NCI-H526 (cell line): ENCODE results near the gene CHRNB2.

Experiments
- DNase-seq, 2 experiments: peaks; one replicate each; lab custom pipeline; 2025; lab: John Stamatoyannopoulos, UW

The CHRNB2 gene

DNA sequence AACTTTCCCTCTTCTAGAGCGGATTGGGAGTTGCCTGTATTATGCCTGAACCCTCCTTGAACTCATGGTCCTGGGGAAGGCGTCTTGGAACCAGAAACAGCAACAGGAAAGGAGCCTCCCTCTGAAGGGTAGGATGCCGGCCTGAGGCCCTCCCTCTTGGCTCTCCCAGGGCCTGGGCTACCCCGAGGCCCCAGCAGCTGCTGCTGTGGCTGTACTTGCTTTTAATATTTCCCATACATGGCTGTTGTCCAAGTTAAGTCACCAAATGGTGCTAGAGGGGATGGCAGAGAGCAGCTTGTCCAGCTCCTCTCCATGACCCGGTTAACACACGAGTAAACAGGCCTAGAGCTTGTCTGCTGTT lies 10.5 kb downstream of the CHRNB2 start:
- DNase-seq, result no peak

DNA sequence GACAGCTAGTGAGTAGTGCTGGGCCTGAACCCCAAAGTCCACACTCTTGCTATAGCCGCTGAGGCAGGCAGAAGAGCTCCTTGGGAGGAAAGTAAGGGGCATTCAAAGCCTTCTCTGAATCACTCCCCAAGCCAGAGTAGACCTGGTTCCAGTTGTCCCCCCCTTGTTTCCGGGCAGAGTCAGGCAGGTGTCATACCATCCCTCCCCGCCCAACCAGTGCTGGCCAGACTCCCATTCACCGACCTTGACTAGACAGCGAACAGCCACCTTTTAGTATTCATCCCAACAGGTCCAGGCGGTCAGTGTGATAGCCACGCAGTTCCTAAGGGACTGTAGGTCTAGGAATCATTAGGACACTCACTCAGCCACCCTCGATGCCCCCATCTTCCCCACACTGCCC lies 11.8 kb downstream of the CHRNB2 start:
- DNase-seq, result no peak

DNA sequence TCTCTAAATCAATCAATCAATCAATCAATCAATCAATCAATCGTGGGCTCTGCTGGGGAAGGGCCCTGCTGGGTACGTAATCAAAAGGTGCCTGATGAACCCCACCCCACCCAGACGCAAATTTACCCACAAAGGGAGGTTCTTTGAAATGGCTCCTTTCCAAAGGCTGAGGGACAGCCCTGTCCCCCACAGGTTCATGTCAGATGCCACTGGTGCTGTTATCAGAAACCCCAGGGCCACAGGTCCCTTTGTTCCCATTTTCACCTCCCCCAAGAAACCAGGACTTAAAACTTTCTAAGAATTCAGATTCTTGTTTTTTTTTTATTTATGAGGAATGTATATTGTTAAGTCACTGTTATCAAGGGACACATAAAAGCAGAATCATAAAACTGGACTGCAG lies 14.2 kb downstream of the CHRNB2 start:
- no peak for DNase-seq

DNA sequence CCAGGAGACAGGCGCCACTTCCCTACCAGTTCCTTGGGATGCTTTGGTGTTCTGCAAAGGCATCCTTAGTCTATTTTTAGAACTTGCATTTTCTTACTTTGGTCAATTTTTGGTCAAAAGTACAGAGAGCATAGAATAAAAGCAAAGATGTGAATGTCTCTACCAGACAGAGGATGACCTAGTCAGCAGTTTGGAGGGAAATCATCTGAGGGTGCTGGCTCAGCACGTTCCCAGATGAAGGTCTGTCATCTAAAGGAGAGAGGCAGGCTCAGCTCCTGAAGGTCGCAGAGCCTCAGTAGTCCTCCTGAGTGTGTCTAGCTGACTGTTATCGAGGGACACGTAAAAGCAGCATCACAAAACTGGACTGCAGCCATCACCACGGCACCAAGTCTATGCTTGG lies 15.3 kb downstream of the CHRNB2 start:
- no peak for DNase-seq

DNA sequence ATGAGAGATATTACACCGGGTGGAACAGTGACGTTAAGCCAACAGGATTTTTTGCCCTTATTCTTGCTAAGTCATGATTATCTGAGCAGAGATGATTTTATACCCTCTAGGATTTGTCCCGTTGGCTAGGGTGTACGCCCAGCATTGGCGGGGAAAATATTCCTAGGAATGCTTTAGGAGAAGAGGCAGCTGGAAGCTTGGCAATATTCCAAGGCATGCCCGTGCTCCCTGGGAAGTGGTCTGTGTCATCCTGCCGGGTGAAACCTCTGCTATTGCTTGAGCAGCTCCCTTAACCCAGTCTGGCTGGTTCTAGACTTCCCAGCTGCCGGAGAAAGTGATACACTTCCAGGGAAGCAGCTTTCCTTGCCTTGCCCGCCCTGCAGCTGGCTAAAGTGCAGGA lies 16.2 kb downstream of the CHRNB2 start:
- no peak for DNase-seq

DNA sequence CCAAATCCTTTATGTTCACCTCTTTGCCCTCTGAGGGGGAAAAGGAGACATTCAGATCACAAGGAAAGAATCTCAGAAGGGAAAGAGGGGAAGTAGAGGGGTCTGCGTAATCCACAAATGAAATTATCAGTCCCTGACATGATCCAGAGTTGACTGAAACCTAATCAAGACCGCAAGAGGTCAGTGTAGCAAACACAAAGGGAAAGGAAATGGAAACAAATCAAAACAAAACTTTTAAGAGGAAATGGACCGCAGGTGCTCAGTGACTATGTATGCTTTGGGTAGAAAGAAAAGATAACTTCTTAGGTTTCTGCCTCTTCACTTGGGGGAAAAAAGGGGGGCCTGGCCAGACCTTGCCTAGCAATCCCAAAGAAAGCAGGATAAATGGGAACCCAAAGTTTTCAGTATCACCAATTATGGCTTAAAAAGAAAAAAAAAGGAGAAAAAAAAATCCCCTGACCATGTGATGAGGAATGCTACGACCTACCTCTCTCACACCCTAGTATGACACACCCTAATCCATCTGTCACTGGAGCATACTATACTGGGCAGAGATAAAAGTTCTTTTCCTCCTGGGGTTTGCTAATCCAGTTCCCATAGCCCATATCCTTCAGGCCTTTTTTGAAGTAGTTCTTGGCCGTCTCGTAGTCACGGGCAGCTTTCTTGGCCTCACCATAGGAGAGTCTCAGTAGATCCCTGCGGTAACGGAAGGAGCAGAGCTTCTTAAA lies 16.9 kb downstream of the CHRNB2 start:
- DNase-seq, result no peak

DNA sequence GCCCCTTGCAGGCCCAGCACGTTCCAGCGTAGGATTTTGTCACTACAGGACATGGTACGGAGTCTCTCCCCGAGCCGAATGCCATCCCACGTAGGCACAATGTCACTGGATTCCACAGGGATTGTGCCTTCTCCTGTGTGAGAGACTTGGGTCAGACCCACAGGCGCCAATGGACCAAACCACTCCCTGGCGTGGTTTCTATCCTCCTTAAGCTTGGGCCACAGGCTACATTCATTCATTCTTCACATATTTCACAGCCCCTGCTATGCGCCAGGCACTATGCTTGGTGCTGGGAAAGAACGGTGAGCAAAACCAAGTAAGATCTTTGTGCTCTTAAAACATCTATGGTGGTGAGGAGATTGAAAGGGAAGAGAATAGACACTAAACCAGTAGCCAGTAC lies 18.7 kb downstream of the CHRNB2 start:
- no peak for DNase-seq

DNA sequence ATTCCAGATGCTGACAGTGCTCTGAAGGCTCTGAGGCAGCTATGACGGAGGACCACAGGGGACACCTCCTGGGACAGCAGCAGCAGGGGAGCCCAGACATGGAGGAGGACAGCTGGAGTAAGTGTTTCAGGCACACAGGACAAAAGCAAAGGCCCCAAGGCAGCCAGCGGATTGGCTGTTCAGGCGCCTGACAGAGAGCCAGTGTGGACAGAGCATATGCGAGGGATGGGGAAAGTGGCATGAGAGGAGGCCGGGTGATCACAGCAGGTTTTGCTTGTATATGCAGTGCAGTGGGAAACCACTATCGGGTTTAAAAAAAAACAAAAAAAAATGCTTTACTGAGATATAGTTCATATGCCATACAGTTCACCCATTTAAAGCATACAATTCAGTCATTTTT lies 19.1 kb downstream of the CHRNB2 start:
- DNase-seq, result no peak

DNA sequence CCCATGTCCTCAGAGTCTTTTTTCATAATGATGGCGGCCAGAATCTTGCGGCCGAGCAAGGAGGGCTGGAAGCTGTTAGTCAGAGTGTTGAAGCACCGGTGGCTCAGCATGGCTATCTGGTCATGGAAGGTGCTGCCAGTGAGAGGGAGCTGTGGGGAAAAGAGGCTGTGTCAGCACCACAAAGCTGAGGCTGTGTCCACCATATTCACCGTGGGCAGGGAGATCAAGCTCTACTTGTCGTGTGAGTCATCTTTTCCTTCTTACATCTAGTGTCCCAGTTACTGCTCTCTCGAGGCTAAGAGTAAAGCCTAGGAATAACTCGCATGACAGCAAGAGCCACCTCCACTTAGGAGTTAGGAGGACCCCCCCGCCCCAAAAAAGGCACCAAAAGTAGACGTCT lies 22.2 kb downstream of the CHRNB2 start:
- no peak for DNase-seq

DNA sequence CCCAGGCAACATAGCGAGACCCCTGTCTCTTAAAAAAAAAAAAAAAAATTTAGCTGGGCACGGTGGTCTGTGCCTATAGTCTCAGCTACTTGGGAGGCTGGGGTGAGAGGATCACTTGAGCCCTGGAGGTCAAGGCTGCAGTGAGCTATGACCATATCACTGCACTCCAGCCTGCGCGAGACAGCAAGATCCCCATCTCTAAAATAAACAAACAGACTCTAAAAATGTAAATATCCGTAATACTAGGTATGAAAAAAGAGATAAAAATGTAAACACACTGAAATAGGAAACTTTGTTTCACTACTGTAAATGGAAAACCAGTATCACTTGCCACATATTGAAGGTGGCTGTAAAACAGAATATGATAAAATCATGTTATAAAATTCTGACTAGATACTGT lies 23.2 kb downstream of the CHRNB2 start:
- DNase-seq, result no peak

DNA sequence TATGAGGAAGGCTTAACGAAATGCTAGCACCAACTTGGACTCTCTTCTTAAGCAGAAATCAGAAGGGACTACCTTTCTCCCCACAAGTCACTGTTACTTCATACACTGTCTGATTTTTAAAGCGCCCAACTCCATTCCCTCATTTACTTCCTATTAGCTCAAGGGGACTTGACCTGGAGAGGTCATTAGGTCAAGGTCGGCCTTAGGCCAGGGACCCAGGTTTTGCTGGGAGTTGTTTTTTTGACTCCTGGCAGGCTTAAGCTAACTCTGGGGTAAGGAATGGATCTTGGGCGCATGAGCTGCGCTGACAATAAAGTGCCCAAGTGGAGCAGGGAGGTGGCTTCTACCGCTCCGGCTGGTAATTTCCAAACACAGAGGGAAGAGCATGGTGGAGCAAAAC lies 23.6 kb downstream of the CHRNB2 start:
- DNase-seq, result no peak

DNA sequence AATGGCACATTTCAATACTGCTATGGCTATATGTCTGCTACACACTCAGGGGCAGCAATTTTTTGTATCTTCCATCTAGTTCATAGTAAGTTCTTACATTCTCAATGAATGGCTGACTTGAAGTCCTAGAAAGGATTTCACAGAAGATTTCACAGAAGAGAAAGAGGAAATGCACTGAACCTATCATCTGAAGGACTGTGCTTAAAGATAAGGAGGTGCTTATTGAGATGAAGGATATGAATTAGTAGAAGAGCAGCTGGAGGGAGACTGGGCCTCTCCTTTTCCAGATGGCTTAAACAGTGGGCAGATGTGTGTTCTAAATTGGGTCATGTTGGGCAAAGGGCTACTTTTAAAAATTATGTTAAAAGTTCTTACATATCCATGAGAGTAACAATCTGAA lies 25.8 kb downstream of the CHRNB2 start:
- no peak for DNase-seq

DNA sequence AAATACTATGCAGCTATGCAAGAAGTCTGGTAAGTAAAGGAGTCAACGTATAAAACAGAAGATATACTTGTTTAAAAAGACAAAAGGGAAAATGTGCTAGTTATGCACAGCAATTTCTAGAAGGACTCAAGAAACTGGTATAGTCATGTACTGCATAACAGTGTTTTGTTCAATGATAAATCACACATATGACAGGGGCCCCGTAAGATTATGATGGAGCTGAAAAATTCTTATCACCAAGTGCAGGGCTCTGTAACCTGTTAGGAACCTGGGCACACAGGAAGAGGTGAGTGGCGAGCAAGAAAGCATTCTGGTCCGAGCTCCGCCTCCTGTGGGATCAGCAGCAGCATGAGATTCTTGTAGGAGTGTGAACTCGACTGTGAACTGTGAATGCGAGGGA lies 27.2 kb downstream of the CHRNB2 start:
- DNase-seq, result no peak

DNA sequence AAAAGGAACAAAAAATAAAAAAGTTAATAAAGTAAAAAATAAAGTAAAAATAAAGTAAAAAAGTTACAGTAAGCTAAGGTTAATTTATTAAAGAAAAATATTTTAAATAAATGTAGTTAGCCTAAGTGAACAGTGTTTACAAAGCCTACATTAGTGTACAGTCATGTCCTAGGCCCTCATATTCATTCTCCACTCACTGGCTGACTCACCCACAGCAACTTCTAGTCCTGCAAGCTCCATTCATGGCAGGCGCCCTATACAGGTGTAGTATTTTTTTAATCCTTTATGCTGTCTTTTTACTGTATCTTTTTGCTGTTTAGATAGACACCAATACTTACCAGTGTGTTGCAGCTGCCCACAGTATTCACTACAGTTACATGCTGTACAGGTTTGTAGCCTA lies 28.0 kb downstream of the CHRNB2 start:
- no peak for DNase-seq

DNA sequence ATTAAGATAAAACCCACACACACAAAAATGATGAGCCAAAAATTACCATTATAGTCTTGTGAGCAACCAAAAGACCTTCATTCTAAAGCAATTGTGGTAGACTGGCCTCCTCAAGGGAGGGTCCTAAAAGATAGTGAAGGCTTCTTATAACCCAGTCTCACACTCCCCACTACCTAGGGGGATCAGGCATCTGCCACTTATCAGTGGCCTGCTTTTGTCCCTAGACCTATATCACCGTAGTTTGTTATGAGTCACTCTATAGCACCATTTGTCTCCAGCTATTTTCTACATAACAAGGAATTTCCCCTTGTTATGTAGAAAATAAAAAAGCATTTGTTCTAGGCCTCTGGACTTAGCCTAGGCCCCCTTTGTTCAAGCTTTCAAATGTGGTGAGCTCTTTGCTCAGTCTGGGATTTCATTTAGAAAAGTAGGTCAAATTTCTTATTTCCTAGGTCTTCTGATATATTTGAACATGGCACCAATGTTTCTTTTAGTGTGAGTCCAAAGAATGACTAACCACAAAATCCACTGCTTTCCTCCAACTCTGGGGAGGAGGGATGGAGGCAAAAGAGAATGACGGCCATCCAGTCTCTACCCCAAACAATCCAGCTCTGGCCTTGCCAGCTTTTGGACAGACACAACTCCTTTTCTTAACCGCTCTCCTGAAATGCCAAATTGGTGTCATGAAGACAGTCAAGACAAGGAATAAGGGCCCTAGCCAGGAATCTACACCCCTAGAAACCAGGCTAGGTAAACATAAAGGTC lies 31.5 kb downstream of the CHRNB2 start:
- DNase-seq, result no peak

DNA sequence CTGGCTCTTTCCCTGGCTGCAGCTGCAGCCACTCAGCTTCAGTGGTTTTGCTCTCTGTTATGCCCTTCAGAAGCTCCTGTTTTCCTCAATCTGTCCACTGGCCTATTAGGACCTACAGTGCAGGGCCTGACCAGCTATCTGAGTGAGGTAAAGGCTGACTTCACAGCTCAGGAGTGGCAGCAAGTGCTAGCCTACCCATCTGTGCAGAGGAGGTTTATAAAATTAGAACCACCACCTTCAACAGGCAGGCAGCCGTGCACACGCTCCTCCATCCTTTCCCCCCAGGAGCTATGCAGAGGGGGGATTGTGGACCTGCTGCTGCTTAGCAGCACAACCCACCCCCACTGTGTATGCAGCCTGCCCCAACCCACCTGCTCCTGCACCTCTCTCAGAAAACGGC lies 32.1 kb downstream of the CHRNB2 start:
- no peak for DNase-seq

DNA sequence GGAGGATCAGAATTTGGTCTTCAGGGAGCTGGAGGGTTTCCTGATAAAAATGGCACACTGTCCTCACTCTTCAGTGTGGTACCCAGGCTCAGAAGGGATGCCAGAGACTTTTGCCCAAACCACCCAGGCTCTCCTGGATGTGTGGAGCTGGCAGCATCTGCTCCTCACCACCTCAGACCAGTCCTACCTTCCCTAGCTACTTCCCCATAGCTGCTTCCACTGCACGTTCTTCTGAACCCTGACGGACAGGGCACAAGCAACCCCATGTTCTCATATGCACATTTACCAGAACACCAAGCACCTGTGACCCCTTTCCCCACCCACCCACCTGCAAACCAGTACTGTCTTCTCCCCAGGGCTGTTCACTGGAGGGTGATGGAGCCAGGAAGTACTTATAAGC lies 35.7 kb downstream of the CHRNB2 start:
- DNase-seq, result no peak

DNA sequence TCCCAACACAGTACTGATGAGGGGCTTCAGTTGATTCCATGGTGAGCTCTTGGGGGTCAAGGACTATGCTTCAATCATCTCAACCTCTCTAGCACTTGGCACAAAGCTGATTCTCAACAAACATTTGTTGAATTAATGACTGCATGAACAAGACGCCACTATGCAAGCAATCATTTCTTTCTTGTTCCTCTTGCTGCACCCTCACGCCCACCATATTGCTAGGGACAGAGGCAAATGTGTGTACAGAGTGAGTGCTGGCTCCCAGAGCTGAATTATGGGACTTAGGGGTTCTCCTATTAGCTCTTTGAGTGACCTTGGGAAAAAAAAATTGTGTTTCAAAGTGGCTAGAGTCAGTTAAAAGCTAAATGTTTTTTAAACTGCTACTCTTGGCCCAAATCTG lies 38.0 kb downstream of the CHRNB2 start:
- no peak for DNase-seq

DNA sequence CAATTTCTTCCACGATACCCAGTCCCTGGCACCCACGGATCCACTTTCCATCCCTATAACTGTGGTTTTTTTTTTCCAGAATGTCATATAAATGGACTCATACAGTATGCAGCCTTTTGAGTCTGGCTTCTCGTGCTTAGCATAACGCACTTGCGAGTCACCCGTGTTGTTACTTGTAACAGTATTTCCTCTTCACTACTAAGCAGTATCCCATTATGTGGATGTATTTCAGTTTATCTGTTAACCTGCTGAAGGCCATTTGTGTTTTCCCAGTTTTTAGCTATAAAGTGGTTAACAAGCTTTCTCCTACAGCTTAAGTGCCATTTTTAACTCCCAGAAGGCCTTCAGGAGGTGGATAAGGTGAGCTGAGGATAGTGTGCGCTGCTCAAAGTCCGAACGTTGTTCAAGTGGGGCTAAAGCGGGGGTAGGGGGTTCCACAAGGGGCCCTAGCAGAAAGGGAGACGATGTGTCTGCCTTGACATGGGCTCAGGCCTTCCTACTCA lies 39.6 kb downstream of the CHRNB2 start:
- DNase-seq, result peak; percentile 63 to 75

DNA sequence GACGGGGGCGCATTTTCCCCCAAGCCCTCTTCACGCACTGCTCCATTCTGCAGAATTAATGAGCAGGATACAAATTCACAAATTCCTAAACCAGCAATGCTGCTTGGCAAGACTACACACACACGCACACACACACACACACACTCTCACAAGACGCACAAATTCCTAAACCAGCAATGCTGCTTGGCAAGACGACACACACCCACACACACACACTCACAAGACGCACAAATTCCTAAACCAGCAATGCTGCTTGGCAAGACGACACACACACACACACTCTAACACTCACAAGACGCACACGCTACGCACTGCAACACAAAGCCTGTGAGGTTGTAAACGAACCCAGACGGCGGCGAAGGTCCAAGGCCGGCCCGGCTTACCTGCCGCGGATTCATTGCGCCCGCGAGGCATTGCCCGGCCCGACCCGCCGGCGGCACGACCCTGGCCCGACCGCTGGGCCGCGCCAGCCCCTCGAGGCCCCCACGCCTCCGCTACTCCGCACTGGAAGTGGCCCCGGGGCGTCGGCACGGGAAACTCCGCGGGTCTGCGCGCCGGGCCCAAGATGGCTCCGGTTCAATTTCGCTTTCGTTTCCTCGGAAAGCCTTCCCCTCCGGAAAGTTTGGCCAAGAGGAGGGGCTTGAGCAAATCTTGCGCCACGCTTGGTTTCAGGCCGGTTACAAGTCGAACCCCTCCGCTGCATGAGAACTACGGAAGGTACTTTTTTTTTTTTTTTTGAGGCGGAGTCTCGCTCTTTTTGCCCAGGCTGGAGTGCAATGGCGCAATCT lies 40.2 kb downstream of the CHRNB2 start, which contains the start of gene ADAR:
TSS of gene ADAR (minus strand) at position 578 of the 788 bp plus-strand sequence. CDS start at position 398, 180 bp downstream.
- peak; percentile 86 to 94 for DNase-seq

DNA sequence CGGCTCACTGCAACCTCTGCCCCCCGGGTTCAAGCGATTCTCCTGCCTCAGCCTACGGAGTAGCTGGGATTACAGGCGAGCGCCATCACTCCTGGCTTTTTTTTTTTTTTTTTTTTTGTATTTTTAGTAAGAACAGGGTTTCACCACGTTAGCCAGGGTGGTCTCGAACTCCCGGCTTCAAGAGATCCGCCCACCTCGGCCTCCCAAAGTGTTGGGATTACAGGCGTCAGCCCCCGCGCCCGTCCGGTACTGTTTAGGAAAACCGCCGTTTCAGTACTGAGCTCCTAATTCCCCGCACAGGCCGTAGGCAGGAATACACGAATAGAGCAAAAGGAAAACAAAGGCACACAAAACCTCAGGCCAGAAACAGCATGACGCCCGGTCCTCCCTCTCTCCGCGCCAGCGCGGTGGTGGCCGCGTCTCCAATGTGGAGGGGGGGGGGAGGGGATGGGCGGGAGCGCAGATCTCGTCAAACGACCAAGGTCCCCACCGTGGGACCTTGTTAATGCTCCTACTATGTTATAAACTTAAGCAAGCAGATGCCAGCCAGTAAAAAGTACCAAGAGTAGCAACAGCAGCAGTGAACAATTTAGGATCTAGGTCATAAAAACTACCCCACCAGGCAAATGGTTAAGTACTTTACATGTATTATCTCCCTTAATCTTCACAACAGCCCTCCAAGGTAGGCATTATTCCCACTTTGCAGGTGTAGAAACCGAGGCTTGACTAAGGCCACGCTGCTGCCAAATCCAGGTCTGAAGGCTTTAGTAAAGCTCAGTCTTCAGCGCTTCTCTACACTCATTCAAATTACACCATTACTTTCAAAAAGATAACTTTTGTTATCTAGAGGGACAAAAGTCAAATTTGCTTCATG lies 41.1 kb downstream of the CHRNB2 start:
- peak; percentile 54 to 82 for DNase-seq
